ENCODE data around the gene MYRF.

GRCh38 chr11:61830237-61831105 is 78.0 kb downstream of the MYRF start:
- no peak for TF ChIP-seq NFIC (IDR thresholded peaks at IDR 0.05)
- no peak for TF ChIP-seq CEBPB (IDR thresholded peaks at IDR 0.05)
